GM19099 (cell line): ENCODE data around the gene PAIP2.
A peak's percentile ranks its signal among the peaks of the same experiment; 100 is the strongest.

ENCODE experiments used
- POLR2A ChIP-seq: IDR thresholded peaks from 3 replicates; pipeline ENCODE4 v1.6.1; 2011; ENCODE audit warnings: low read depth; ENCODE audit not compliant: insufficient read length; ENCODE audit errors: extremely low read depth

The PAIP2 gene

DNA sequence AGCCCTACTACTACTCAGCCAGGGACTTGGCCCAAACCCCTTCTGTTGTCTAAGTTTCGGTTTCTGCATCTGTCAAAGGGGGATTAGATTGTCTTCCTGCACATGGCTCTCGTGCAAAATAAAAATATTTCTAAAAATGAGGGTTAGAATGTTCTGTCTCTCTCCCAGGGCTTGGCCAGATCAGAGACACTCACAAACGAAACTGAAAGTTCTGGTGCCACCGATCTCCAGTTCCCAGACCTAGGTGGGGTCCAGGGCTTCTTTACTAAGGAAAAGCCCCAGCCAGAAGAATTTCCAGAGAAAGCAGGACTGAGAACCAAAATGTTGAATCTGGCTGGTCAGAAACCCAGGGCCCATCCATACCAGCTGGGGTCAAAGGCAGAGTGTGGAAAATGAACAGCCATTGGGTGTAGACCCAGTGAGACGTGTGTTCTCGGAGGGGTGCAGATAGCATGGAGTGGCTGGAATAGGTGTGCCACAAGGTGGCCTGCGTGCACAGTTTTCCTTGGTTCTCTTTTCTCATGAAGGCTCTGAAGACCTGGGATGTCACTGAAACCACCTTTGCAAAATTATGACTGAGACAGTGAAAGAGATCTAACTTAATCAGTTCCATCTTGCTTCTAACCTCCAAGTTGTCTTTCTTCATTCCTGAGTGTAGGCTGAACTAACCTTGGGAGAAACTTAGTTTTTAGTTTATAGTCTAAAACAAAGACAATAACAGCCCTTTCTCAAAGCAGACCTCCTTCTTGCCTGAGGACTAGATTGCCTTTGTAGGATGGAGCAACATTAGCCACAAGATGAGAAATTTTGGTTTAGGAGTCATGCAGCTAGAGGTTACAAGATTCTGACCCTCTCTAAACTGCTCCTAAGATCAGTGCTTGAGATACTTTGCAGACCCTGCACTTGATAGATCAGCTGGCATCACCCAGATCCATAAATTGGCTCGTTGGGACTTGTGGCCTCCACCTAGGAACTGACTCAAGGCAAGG is 43.7 kb downstream of the PAIP2 start:
- peak; percentile 39 for TF ChIP-seq POLR2A

DNA sequence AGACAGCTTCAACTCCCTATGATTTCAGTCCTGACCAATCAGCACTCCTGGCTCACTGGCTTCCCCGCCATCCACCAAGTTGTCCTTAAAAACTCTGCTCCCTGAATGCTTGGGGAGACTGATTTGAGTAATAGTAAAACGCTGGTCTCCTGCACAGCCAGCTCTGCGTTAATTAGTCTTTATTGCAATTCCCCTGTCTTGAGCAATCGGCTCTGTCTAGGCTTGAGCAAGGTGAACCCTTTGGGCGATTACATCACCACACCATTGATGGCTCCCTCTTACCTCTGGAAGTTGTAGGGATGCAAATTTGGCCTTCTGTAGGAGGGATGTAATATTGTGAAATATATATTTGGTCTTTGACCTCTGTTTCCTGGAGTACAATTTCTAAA is 44.4 kb downstream of the PAIP2 start:
- peak; percentile 30 for TF ChIP-seq POLR2A

DNA sequence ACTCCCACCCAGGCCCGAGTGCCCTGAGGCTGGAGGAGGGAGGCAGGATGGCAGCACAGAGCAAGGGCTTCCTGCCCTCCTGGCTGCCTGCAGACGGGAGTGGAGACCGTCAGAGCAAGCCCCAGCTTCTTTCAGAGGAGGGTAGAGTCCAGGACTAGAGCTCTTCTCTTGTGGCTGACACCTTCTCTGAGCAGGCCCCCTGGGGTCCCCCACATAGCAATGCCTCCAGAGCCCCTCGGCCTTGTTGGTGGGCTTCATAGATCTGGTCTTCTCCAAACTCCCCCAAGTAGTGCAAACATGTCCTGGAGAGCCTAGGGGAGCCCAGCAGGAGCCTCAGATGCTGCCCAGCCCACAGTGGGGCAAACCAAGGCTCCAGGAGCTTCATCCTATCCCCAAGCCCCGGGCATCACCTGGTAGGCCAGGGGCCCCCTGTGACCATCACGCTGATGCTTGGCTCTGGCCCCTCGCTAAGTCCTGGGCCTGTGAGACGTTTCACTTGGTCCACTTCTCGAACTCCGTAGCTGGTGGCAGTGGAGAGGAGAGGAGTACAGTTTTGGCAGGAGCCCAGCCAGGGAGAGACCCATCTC is 46.0 kb downstream of the PAIP2 start:
- TF ChIP-seq POLR2A: peak; percentile 30

DNA sequence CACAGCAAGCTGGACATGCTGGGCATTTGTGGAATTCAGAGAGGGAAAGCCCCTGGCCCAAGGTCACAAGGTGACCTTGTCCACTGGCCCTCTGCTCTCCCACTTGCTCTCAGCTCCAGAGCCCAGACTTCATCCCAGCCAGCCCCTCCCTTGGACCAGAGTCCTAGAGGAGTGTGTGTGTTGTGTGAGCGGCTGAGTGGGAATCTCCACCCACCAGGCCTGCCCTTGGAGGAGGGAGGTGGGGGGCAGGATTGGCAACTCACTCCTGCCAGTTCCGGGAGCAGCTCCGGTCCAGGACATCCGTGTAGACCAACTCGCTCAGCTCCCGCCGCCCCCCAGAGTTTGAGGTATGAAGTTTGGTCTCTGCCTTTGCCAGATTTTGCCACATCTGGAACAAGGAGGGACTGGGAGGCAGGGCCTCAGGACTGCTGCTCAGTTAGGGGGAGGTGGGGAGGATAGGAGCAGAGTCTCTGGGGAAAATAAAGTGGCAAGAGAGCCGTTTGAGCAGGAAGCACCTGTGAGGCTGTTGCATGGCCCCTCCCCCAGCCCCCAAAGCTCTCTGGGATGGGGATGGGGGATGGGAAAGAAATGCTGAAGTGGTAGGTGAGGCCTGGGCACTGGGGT is 46.7 kb downstream of the PAIP2 start:
- TF ChIP-seq POLR2A: peak; percentile 38

DNA sequence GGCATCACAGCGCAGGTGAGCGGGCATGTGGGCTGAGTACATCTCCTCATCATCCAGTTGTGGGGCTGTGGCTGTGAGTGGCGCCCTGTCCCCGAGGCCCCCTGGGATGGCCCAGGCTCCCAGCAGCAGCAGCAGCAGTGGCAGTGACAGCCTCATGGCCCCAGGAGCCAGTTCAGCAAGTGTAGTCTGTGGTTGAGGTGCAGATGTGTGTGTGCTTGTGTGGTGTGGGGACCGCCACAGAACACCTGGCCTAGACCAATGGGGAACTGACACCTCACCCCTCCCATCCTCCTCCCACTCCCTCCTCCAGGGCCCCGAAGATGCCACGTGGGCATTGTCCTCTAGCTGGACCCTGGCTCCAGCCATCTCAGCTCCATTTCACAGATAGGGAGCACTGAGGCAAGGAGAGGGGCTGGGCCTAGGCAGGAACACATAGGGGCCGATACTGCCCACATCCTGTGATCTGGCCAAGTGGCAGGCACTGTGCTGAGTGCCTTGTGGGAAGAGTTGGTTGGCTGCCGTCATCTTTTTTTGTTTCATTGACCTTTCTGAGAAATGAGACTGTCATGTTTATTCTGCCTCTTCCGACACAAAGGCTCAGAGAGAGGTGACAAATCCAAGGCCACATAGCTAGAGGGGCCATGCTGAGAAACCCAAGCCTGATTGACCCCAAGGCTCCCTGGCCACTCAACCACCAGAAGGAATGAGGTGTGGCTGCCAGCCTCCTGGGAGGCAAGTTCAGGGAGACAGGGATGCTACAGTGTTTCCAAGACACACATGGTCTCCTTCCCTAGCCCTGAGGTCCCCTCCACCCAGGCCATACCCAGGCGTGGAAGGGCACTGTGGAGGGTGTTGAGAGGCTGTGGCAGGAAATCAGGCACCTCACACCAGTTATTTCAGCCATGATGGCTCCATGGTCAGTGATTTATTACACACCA is 48.3 kb downstream of the PAIP2 start, which contains the start of gene MZB1:
Gene MZB1 (minus strand): TSS at position 213 of the 938 bp plus-strand sequence. CDS start 57 bp downstream, at position 156.
- peak; percentile 94 for TF ChIP-seq POLR2A

DNA sequence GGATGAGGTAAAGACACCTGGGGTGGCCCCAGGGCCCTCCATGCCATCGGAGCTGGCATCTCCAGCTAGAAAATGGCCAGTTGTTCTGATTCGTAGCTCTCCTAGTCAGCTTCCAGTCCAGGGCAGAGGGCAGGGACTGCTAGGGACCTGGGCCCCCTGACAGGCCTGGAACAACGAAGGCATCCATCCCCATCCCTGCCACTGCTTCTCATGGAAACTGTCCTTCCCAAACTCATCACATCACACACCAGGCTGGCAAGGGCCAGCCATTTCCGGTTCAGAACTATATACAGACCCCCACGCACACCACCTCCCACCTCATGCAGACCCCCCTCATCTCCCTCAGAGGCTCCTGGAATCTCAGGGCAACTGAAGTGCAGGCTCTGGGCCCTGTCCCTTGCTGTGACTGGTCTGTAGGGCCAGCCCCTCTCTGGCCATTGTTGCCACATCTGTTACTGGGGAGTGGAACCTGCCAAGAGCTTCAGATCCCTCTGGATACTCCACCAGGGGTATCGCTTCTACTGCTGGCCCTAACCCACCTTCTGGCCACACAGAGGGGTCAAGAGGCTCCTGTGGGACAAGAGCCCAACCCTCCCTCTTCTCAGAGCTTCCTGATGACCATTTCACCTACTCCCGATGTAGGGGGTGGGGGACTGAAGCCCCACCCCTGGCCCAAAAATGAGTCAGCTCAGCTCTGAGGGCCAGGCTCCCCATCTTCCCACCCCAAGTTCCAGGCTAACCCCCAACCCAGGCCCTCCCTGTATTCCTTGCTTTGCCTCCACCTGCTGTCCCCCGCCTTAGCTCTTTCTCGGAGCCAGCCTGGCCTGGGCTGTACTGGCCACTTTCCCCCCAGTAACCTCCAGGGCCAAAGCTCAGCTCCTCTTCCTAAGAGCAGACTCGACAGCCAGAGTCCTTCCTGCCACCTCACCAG is 49.2 kb downstream of the PAIP2 start:
- no peak for TF ChIP-seq POLR2A

DNA sequence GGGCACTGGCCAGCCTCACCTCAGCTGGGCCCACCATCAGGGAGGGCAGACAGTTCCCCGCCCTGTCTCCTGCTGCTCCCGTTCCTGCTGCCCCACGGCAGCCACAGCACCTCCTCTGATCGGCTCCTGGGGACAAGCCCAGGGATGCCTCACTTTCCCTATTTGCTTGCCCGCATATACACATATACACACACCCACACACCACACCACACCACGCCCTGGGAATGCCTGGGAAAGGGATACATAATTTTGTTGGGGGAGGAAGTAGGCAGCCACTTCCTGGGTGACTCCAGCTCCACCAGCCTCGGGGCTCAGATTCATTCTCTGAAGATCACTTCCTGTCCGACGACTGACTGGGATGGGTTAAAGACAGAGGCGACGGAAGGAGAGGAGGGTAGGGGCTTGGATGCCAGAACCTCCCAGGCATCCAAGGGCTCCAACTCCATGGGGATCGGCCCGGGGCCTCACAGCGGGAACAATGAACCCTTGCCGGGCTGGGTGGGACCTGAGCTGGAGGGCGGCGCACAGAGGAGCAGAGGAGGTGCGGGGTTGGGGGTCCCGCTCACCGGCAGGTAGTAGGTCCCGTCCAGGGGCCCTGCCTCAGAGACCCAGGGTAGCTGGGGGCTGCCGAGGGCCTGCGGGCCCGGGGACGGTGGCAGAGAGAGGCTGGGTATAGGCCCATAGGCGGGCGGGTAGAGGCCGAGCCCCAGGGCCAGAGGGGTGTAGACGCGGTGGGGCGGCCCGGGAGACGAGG is 50.1 kb downstream of the PAIP2 start:
- no peak for TF ChIP-seq POLR2A

DNA sequence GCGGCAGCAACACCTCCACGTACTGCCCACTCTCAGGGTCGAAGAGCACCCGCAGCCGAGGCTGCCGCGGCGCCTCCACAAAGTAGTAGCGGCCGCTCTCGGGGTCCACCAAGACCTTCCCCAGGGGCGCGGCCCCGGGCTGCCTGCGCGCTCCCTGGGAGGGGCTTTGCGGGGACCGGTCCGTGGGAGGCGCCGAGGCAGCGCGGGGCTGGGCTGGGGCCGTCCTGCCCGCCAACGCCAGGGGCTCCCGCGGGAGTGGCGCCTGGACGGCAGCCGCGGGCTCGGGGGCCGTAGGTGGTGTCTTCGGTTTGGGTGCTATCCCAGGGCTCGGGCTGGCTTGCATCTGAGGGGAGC is 50.6 kb downstream of the PAIP2 start:
- TF ChIP-seq POLR2A: peak; percentile 68

DNA sequence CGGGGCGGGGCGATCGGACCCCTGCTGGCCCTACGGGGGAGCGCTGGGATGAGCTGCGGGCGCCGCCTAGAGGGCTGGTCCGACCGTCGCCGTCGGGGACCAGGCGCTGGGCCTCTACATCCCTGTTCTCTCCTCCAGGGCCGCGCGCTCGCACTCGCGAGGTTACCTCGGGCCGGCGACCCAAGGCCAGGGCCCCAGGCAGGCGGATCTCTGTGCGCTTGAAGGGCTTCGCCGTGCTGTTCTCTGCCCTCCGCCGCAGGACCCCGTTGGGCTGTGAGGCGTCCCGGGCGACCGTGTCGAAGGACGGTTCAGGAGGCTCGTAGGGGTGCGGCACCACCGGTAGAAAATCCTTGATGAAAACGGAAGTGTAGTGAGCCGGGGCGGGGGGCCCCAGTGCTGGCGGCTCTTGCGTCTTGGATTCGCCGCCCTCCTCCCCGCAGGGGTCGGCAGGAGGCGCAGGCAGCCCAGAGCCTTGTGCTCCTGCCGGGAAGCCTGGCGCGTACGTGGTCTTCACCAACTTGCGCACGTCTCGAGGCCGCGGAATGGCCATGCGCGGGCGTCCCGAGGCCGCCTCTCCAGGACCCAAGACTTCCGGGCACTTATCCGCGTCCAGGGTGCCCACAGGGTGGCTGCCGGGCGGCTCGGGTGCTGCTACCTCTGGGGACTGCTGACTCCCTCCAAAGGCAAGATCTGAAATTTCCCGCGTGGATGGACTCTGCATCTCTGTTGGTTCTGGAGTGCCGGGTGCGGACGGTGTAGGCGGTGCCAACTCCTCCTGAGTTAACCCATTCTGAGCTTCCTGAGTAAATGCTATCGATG is 51.2 kb downstream of the PAIP2 start:
- peak; percentile 53 for TF ChIP-seq POLR2A

DNA sequence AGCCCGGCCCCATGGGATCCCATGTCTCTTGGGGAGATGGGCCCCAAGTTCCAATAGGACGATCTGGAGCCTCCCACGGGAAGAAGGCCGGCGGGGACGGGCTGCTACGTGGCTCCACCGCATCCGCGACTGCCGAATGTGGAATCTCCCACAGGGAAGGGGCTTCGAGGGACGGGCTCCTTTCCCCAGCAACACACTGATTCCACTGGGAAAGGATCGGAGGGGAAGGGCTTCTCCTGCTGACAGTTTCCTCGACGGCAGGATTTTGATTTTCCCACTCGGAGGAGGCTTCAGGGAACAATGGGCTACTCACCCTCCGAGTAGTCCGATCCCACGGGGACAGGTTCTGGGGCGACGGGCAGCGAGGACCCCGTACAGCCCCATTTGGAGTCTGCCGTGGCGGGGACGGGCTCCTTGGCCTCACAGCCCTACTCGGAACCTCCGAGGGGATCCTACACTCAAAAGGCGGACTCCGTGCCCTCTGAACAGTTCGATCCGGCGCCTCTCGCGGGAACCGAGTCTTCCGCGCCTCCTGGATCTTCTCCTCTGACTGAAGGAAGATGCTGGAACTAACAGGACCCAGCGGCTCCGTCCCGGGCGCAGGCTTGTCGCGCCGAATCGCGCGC is 52.0 kb downstream of the PAIP2 start:
- TF ChIP-seq POLR2A: no peak

DNA sequence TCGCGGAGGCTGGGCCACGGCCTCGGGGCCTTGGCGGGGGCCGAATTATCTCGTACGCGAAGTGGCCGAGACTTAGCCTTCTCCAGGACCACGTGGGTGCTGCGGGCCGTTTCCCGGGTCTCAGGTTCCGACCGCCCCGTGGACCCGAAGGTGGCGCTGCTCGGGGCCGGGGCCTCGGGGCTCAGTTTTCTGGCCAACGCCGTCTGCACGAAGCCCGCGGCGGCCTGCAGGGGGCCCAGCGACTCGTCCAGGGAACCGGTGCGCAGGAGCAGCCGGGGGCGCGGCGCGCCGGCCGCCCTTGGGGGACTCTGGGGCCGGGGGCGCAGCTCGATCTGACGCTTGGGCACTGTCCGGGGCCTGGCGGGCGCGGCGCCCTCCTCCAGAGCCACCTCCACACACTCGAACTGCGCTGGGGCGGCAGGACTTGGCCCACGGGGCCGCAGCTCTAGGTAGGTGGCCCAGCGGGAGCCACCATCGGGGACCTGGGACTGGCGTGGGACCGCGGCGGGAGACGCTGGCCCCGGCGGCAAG is 52.5 kb downstream of the PAIP2 start:
- TF ChIP-seq POLR2A: peak; percentile 43

DNA sequence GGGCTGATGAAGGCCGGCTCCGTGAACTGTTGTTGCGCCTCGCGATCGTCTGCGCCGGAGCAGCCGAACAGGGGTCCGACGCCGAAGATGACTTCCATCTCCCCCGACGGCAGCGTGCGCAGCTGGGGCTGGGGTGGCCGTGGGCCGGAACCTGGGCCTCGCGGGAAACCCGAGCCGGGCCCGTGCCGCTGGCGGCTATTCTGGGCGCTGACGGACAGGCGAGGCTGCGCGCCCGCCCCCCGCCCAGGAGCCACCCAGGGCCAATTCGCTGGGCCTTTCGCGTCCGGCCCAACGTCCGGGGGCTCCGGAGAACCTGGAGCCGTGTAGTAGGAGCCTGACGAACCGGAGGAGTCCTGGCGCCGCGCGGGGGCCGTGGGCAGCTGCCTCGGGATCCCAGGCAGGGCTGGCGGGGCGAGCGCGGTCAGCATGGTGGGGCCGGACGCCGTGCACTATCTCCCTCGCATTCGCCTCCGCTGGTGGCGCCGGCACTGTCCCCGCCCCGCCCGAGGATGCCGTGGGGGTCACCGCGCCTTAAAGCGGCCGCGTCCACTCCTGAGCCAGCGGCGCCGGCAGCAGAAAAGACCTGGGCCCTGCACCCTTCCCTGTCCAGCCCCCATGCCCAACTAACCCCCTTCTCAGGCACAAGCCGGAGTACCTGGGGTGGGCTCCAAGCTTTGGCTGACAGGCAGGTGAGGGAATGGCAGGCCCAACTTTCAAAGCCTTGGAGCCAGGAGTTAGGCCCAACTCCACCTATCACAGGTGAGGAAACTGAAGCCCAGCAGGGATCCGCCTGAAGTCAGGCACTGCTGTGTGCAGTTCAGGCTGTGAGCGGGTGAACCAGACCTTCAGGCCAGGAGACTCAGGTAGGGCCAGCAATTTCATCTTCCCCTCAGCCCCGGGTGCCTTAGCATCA is 53.3 kb downstream of the PAIP2 start, which contains the start of gene PROB1:
Gene PROB1 (minus strand): TSS at position 451 of the 913 bp plus-strand sequence. CDS start 23 bp downstream, at position 428.
- no peak for TF ChIP-seq POLR2A
